ENCODE data around the gene NDUFS1.
"Not testable (repeated sequence)": the region's sequence is repeated elsewhere in the genome, so short reads cannot be mapped to it uniquely, and the experiment has no call there.

NDUFS1 gene

GRCh38 chr2:206176901-206177300 lies 17.7 kb upstream of the NDUFS1 start:
- Histone ChIP-seq H3K9me3 (ENCODE audit: insufficient read depth, low read length) (peaks cover 8% of the 10 kb centered on the region), H3K27me3 (ENCODE audit: insufficient read depth, insufficient read length) (no peaks in the 10 kb centered on the region), H3K4me1 (ENCODE audit: insufficient read depth, insufficient read length) (no peaks in the 10 kb centered on the region), H3K36me3 (ENCODE audit: insufficient read depth, insufficient read length, low read length) (no peaks in the 10 kb centered on the region), H3K9ac (ENCODE audit: insufficient read length, low read depth) (no peak overlapping the region), H3K4me3 (ENCODE audit: insufficient read length, low read depth) (no peak overlapping the region)
- TF ChIP-seq ZNF274 (IDR thresholded peaks at IDR 0.05; ENCODE audit: low read depth, low read length), result no peak
- no peak for TF ChIP-seq YY1 (IDR thresholded peaks at IDR 0.05; ENCODE audit: insufficient read depth, insufficient read length)
- no peak for TF ChIP-seq SUZ12 (IDR thresholded peaks at IDR 0.05; ENCODE audit: extremely low read depth, insufficient read depth, insufficient read length)
- no peak for DNase-seq (ENCODE audit: low read depth, low spot score)

GRCh38 chr2:206176121-206176520 lies 16.9 kb upstream of the NDUFS1 start:
- no peak overlapping the region for H3K4me3 ChIP-seq (ENCODE audit: insufficient read length, low read depth)
- no peak overlapping the region for H3K9ac ChIP-seq (ENCODE audit: insufficient read length, low read depth)
- TF ChIP-seq SUZ12 (IDR thresholded peaks at IDR 0.05; ENCODE audit: extremely low read depth, insufficient read depth, insufficient read length) (no peak), ZNF274 (IDR thresholded peaks at IDR 0.05; ENCODE audit: low read depth, low read length) (no peak)
- DNase-seq (ENCODE audit: low read depth, low spot score), result no peak
- H3K27me3 ChIP-seq (ENCODE audit: insufficient read depth, insufficient read length), result no peaks in the 10 kb centered on the region
- no peaks in the 10 kb centered on the region for H3K4me1 ChIP-seq (ENCODE audit: insufficient read depth, insufficient read length)
- peaks cover 8% of the 10 kb centered on the region for H3K9me3 ChIP-seq (ENCODE audit: insufficient read depth, low read length)
- H3K36me3 ChIP-seq (ENCODE audit: insufficient read depth, insufficient read length, low read length), result no peaks in the 10 kb centered on the region

GRCh38 chr2:206173147-206173546 lies 13.9 kb upstream of the NDUFS1 start:
- peaks cover 11% of the 10 kb centered on the region for H3K9me3 ChIP-seq (ENCODE audit: insufficient read depth, low read length)
- no peak for DNase-seq (ENCODE audit: low read depth, low spot score)
- no peaks in the 10 kb centered on the region for H3K4me1 ChIP-seq (ENCODE audit: insufficient read depth, insufficient read length)
- H3K36me3 ChIP-seq (ENCODE audit: insufficient read depth, insufficient read length, low read length), result no peaks in the 10 kb centered on the region
- no peak overlapping the region for H3K9ac ChIP-seq (ENCODE audit: insufficient read length, low read depth)
- TF ChIP-seq YY1 (IDR thresholded peaks at IDR 0.05; ENCODE audit: insufficient read depth, insufficient read length), result no peak
- no peak for TF ChIP-seq SUZ12 (IDR thresholded peaks at IDR 0.05; ENCODE audit: extremely low read depth, insufficient read depth, insufficient read length)
- TF ChIP-seq ZNF274 (IDR thresholded peaks at IDR 0.05; ENCODE audit: low read depth, low read length), result no peak
- no peak overlapping the region for H3K4me3 ChIP-seq (ENCODE audit: insufficient read length, low read depth)
- H3K27me3 ChIP-seq (ENCODE audit: insufficient read depth, insufficient read length), result no peaks in the 10 kb centered on the region

DNA sequence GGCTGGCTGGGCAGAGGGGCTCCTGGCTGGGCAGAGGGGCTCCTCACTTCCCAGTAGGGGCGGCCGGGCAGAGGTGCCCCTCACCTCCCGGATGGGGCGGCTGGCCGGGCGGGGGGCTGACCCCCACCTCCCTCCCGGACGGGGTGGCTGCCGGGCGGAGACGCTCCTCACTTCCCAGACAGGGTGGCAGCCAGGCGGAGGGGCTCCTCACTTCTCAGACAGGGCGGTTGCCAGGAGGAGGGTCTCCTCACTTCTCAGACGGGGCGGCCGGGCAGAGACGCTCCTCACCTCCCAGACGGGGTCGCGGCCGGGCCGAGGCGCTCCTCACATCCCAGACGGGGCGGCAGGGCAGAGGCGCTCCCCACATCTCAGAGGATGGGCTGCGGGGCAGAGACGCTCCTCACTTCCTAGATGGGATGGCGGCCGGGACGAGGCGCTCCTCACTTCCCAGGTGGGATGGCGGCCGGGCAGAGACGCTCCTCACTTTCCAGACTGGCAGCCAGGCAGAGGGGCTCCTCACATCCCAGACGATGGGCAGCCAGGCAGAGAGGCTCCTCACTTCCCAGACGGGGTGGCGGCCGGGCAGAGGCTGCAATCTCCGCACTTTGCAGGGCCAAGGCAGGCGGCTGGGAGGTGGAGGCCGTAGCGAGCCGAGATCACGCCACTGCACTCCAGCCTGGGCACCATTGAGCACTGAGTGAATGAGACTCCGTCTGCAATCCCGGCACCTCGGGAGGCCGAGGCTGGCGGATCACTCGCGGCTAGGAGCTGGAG lies 12.6 kb upstream of the NDUFS1 start:
- not testable (repeated sequence) for H3K36me3 ChIP-seq (ENCODE audit: insufficient read depth, insufficient read length, low read length); H3K9ac ChIP-seq (ENCODE audit: insufficient read length, low read depth); H3K4me3 ChIP-seq (ENCODE audit: insufficient read length, low read depth); DNase-seq (ENCODE audit: low read depth, low spot score); H3K27me3 ChIP-seq (ENCODE audit: insufficient read depth, insufficient read length); H3K4me1 ChIP-seq (ENCODE audit: insufficient read depth, insufficient read length)
- peaks cover 19% of the 10 kb centered on the region for H3K9me3 ChIP-seq (ENCODE audit: insufficient read depth, low read length)

GRCh38 chr2:206168230-206168629 lies 9.0 kb upstream of the NDUFS1 start:
- not testable (repeated sequence) for H3K27me3 ChIP-seq (ENCODE audit: insufficient read depth, insufficient read length); H3K4me1 ChIP-seq (ENCODE audit: insufficient read depth, insufficient read length); DNase-seq (ENCODE audit: low read depth, low spot score); H3K9ac ChIP-seq (ENCODE audit: insufficient read length, low read depth); H3K4me3 ChIP-seq (ENCODE audit: insufficient read length, low read depth)
- peaks cover 14% of the 10 kb centered on the region for H3K9me3 ChIP-seq (ENCODE audit: insufficient read depth, low read length)
- H3K36me3 ChIP-seq (ENCODE audit: insufficient read depth, insufficient read length, low read length), result peaks cover 11% of the 10 kb centered on the region

DNA sequence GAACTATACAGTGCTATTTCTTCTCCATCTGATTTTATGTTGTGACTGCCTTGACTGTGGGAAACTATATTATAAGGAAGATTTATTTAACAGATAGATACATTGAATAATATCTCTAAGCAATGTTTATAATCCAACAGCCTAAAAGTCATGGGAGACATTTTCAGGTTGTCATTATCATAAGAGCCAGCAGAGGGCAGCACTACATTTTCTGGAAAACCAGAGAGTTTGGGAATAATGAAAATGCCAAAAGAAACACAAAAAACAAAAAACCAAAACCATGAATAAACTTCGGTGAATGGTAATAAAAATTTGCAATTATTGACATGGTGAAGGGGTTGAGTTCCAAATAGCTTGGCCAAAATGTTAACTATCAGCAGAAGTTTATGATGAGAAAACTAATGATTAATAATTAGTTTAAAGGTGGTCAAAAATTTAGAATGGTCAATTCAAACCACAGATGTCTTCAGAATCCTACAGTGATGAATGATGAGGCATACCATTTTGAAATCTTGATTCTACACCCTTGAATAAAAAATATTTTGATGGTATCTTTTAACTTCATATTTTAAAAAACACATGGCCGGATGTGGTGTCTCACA lies 5.1 kb upstream of the NDUFS1 start:
- Histone ChIP-seq H3K9ac (ENCODE audit: insufficient read length, low read depth) (no peak overlapping the region), H3K4me3 (ENCODE audit: insufficient read length, low read depth) (no peak overlapping the region), H3K4me1 (ENCODE audit: insufficient read depth, insufficient read length) (peaks cover 2% of the 10 kb centered on the region), H3K27me3 (ENCODE audit: insufficient read depth, insufficient read length) (no peaks in the 10 kb centered on the region), H3K9me3 (ENCODE audit: insufficient read depth, low read length) (peaks cover 11% of the 10 kb centered on the region; the same call in 1 of the 2 replicates), H3K36me3 (ENCODE audit: insufficient read depth, insufficient read length, low read length) (peaks cover 43% of the 10 kb centered on the region)
- TF ChIP-seq SUZ12 (IDR thresholded peaks at IDR 0.05; ENCODE audit: extremely low read depth, insufficient read depth, insufficient read length) (no peak), ZNF274 (IDR thresholded peaks at IDR 0.05; ENCODE audit: low read depth, low read length) (no peak), YY1 (IDR thresholded peaks at IDR 0.05; ENCODE audit: insufficient read depth, insufficient read length) (no peak)
- peak; percentile 32 for DNase-seq (ENCODE audit: low read depth, low spot score)

DNA sequence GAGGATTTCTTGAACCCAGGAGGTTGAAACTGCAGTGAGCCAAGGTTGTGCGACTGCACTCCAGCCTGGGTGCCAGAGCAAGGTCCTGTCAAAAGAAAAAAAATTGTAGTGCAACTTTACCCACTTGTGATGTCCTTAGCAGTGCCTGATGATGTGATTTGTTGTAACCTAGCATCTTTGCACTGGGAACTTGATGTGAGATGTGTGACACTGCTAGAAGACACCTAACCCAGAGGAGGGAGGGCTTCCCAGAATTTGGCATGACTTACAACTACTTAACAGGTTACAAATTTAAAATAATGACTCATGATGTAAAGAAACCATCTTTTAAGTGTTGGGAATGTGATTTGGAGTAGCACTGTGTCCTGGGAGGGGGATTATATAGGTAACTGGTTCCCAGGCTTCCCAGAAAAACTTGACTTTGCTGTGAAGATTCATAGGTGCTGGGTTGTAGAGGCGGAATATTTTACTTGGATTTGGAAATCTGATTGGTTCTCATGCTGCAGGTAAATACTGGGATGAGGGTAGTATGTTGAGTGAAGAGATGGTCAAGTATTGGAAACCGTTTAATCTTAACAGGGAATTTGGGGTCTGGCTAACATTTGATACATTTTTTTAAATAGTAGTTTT lies 4.1 kb upstream of the NDUFS1 start:
- Histone ChIP-seq H3K9ac (ENCODE audit: insufficient read length, low read depth) (no peak overlapping the region), H3K4me3 (ENCODE audit: insufficient read length, low read depth) (no peak overlapping the region), H3K4me1 (ENCODE audit: insufficient read depth, insufficient read length) (peaks cover 2% of the 10 kb centered on the region), H3K36me3 (ENCODE audit: insufficient read depth, insufficient read length, low read length) (peaks cover 43% of the 10 kb centered on the region), H3K9me3 (ENCODE audit: insufficient read depth, low read length) (peaks cover 10% of the 10 kb centered on the region; the same call in 1 of the 2 replicates), H3K27me3 (ENCODE audit: insufficient read depth, insufficient read length) (no peaks in the 10 kb centered on the region)
- TF ChIP-seq SUZ12 (IDR thresholded peaks at IDR 0.05; ENCODE audit: extremely low read depth, insufficient read depth, insufficient read length) (no peak), YY1 (IDR thresholded peaks at IDR 0.05; ENCODE audit: insufficient read depth, insufficient read length) (no peak), ZNF274 (IDR thresholded peaks at IDR 0.05; ENCODE audit: low read depth, low read length) (no peak)
- no peak for DNase-seq (ENCODE audit: low read depth, low spot score)

DNA sequence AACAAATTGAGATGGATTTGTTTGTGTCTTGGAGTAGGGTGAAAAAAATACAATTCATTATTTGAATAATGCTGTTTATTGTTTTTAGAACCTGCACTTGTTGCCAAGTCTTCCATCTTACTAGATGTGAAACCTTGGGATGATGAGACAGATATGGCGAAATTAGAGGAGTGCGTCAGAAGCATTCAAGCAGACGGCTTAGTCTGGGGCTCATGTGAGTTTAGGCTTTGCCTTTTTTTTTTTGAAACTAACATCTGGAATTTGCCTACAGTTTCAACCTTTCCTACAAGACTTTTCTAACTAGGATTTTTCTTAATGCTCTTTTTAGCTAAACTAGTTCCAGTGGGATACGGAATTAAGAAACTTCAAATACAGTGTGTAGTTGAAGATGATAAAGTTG lies 3.2 kb upstream of the NDUFS1 start:
- H3K4me3 ChIP-seq (ENCODE audit: insufficient read length, low read depth); DNase-seq (ENCODE audit: low read depth, low spot score); H3K9me3 ChIP-seq (ENCODE audit: insufficient read depth, low read length); H3K4me1 ChIP-seq (ENCODE audit: insufficient read depth, insufficient read length); H3K27me3 ChIP-seq (ENCODE audit: insufficient read depth, insufficient read length): not testable (repeated sequence)
- Histone ChIP-seq H3K36me3 (ENCODE audit: insufficient read depth, insufficient read length, low read length) (peaks cover 43% of the 10 kb centered on the region), H3K9ac (ENCODE audit: insufficient read length, low read depth) (peak overlapping the region; percentile 33)

Measured in NT2/D1 (cell line).